Stimulated activated naive CD8-positive, alpha-beta T cell treated with anti-CD3 and anti-CD28 coated beads, Interleukin-15, amount 100 ng/mL, for 72 hours (primary cell): ENCODE data around the gene SLC25A30.

ENCODE experiments used
- ATAC-seq: fragments of 150-1000 bp; cut with Tn5 transposase; 2 replicates; pipeline ENCODE4 v1.10.0; 2021; ENCODE audit warnings: mild to moderate bottlenecking, moderate library complexity
- DNase-seq, 2 donors: peaks; one replicate each; pipeline ENCODE4 v3.0.0; 2021 to 2022
- H3K27ac Mint-ChIP-seq, 2 donors: one replicate each; pipeline ENCODE4 v1.8.0; 2022; ENCODE audit warnings: mild to moderate bottlenecking in 2 of 2, mixed read lengths in 2 of 2, moderate library complexity in 2 of 2
- H3K27me3 Mint-ChIP-seq: one replicate; pipeline ENCODE4 v1.8.0; 2022; ENCODE audit warnings: mixed read lengths
- H3K4me1 Mint-ChIP-seq: one replicate; pipeline ENCODE4 v1.8.0; 2022; ENCODE audit warnings: mild to moderate bottlenecking, mixed read lengths
- H3K4me3 Mint-ChIP-seq, 2 donors: one replicate each; pipeline ENCODE4 v1.8.0; 2022; ENCODE audit warnings: mild to moderate bottlenecking in 2 of 2, mixed read lengths in 2 of 2, moderate library complexity in 1 of 2
- H3K9me3 Mint-ChIP-seq, 2 donors: one replicate each; pipeline ENCODE4 v1.8.0; 2022; ENCODE audit warnings: mixed read lengths in 2 of 2

SLC25A30 gene, protein sequence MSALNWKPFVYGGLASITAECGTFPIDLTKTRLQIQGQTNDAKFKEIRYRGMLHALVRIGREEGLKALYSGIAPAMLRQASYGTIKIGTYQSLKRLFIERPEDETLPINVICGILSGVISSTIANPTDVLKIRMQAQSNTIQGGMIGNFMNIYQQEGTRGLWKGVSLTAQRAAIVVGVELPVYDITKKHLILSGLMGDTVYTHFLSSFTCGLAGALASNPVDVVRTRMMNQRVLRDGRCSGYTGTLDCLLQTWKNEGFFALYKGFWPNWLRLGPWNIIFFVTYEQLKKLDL

DNA sequence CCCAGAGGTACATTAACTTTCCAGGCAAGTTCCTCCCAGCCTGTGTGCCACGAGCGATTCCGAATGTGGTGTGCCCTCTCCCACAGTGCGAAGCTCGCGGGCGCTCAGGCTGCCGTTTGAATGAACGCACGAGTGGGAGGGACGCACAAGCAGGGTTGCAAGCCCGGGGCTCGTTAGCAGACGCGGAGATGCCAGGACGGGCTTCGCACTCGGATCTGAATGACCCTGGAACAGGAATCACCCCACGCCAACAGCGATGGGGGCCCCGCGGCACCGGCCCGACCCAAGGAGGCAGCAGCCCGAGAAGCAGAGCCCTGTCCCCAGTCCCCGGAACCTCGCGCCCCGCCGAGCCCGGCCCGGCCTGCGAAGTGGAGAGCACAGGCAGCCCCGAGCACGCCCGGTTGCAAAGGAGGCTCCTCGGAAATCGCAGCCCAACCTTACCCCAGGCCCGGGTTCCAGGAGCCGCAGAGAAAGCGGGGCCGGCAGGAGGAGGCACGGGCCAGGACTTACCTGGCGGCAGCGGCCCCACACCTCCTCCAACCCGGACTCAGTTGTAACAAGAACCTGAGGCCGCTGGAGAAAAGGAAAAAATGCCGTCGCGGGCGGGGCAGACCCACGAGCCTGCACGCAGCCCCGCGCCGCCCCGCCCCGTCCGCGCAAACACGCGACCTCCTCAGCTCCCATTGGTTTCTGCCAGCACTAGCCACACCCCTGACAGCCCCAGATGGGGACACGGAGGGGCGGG, at the start of gene SLC25A30:
Gene SLC25A30 (minus strand): TSS at position 584 of the 745 bp plus-strand sequence. CDS start 6,948 bp downstream, outside the sequence.
- ATAC-seq (peak; percentile 94), DNase-seq (peak; percentile 88)
- H3K27me3 Mint-ChIP-seq: no peaks in the 10 kb centered on the region
- peaks cover 24% of the 10 kb centered on the region for H3K4me1 Mint-ChIP-seq
- peak within 1 kb of the TSS; percentile 88 to 93 for H3K4me3 Mint-ChIP-seq
- H3K9me3 Mint-ChIP-seq: no peaks in the 10 kb centered on the region
- H3K27ac Mint-ChIP-seq: peak within 1 kb of the TSS; percentile 97 to 99

- H3K4me1 Mint-ChIP-seq: peaks cover 63% of the 10 kb centered on the region
- H3K27ac Mint-ChIP-seq: no peak overlapping the region
- no peaks in the 10 kb centered on the region for H3K9me3 Mint-ChIP-seq
- no peaks in the 10 kb centered on the region for H3K27me3 Mint-ChIP-seq
- DNase-seq: no peak
- peak overlapping the region; percentile 89 to 95 for H3K4me3 Mint-ChIP-seq
- ATAC-seq: no peak
Measured at GRCh38 chr13:45466359-45466758, 48.2 kb upstream of the SLC25A30 start.

DNA sequence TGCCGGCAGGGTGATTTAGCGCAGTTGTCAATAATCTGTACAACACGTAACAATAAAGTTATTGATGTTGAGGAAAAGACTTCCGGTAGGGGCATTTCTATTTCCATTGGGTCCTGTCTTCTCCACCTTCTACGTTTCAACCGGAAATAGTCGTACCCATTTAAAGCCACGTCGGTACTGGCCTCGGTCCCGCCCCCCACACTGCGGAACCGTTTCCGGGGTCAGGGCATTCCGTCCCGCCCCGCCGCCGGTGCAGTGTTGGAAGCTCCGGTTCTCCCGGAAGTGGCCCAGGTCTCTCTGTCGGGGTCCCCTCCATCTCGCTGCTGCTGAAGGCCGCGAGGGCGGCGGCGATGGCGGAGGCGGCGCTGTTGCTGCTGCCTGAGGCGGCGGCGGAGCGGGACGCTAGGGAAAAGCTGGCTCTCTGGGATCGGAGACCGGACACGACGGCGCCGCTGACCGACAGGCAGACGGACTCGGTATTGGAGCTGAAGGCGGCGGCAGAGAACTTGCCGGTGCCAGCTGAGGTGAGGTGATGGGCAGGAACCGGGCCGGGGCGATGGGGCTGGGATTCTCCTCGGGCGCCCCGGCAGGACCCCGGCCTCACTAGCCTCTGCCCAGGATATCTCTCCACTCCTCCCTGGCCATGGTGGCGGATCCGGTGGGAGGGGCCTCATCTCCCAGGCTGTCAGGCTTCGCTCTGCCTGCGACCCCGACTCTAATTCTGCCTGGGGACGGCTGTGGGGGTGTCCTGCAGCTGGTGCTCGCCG, 46.7 kb upstream of the SLC25A30 start, which contains the start of gene COG3:
Gene COG3 (plus strand): TSS at position 253 of the 767 bp plus-strand sequence. CDS start 98 bp downstream, at position 351.
- Mint-ChIP-seq H3K4me1 (peaks cover 50% of the 10 kb centered on the region), H3K4me3 (peak within 1 kb of the TSS; percentile 89 to 95), H3K9me3 (no peaks in the 10 kb centered on the region), H3K27me3 (no peaks in the 10 kb centered on the region), H3K27ac (peak within 1 kb of the TSS; percentile 96 to 99)
- DNase-seq (peak; percentile 91 to 95), ATAC-seq (peak; percentile 98)

DNA sequence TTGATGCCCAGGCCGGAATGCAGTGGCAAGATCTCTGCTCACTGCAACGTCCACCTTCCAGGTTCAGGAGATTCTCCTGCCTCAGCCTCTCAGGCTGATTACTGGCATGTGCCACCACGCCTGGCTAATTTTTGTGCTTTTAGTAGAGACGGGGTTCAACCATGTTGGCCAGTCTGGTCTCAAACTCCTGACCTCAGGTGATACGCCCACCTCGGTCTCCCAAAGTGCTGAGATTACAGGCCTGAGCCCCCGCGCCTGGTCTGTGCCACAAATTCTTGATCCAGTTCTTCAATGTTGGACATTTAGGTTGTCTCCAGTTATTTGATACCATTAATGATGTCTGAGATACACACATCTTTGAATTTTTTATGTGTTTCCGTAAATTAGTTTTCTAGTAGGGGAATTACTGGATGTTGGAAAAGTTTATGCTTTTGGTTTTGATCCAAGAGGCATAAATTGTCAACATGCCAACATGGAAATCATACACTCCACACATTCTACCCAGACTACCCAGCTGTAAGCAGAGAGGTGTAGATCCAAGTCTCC, 46.0 kb upstream of the SLC25A30 start:
- H3K4me3 Mint-ChIP-seq: peak overlapping the region; percentile 89 to 95
- H3K27me3 Mint-ChIP-seq: no peaks in the 10 kb centered on the region
- peaks cover 3 to 4% of the 10 kb centered on the region in 2 donors for H3K9me3 Mint-ChIP-seq
- DNase-seq (no peak), ATAC-seq (no peak)
- H3K4me1 Mint-ChIP-seq: peaks cover 43% of the 10 kb centered on the region
- H3K27ac Mint-ChIP-seq: peak overlapping the region; percentile 96 to 99

DNA sequence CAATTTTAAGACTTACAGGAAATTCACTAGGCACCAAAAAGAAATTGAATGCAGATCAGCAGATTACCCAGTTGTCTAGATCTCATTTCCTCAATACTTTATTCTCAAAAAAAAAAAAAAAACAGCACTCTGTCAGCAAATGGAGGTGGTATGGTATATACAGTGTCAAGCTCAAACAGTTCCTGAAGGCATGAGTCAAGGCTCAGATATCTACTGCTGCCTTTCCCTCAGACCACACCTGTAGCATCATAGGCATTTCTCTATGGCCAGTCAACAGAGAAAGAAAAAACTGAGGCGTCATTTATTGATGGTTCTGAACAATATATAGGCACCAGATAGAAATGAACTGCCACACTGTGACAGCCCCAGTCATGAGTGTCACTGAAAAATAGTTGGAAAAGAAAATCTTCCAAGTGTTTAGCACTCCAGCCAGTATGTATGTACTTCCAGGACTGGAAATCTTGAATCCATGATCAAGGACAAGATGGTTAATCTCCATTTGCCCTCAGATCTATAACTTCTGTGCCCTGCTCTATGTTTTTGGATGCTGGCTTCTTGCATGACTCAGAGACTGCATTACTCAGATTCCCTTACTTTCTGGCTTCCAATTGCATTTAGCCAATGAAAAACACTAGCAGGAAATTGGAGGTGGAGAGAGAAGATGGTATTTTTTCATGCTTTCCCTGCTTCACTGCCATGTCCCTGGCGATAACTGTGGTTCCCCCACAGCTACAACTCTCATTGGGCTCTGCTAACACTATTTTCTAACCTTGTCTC, 38.2 kb upstream of the SLC25A30 start:
- ATAC-seq (no peak), DNase-seq (no peak)
- Mint-ChIP-seq H3K27ac (no peak overlapping the region), H3K27me3 (no peaks in the 10 kb centered on the region), H3K4me1 (no peaks in the 10 kb centered on the region), H3K4me3 (no peak overlapping the region), H3K9me3 (peaks cover 18 to 25% of the 10 kb centered on the region in 2 donors)

DNA sequence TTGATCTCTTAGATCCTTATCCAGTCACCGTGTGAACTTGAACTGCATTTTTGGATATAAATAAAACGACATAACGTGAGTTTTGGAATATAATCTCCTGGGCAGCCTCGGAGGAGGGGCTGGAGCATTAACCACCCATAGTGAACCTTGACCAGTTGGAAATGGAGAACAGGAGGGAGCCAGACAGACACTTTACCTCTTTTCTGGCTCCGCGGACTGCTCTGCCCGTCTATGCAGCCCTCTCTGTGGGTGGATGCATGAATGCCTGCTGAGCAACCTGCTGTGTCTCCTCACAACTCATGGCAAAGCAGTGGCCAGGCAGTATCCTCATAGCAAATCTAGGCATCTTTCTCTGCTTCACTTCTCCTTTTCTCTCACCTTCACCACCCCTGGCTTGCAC, 36.0 kb upstream of the SLC25A30 start:
- no peak overlapping the region for H3K27ac Mint-ChIP-seq
- no peaks in the 10 kb centered on the region for H3K4me1 Mint-ChIP-seq
- H3K4me3 Mint-ChIP-seq: no peak overlapping the region
- no peaks in the 10 kb centered on the region for H3K27me3 Mint-ChIP-seq
- ATAC-seq (no peak), DNase-seq (no peak)
- peaks cover 14 to 23% of the 10 kb centered on the region in 2 donors for H3K9me3 Mint-ChIP-seq

DNA sequence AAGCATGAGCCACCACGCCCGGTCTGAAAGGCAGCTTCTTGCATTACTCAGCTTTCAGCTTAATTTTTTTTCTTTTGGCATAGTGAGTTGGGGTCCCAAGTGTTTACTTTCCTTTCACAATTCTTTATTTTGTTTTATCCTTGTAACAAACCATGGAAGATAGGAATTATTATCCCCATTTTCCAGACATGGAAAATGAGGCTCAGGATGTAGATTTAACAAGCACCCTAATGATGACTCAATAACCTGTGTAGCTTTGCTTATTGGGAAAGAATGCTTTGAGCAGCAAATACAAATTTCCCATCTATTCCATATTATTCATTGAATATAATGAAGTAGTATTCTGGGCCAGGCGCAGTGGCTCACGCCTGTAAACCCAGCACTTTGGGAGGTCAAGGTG, 33.1 kb upstream of the SLC25A30 start:
- Mint-ChIP-seq H3K27ac (no peak overlapping the region), H3K27me3 (no peaks in the 10 kb centered on the region), H3K4me1 (no peaks in the 10 kb centered on the region), H3K9me3 (peaks cover 0 to 5% of the 10 kb centered on the region in 2 donors), H3K4me3 (no peak overlapping the region)
- ATAC-seq: no peak
- DNase-seq: no peak

- Mint-ChIP-seq H3K27ac (no peak overlapping the region), H3K27me3 (no peaks in the 10 kb centered on the region), H3K4me3 (no peak overlapping the region), H3K4me1 (no peaks in the 10 kb centered on the region), H3K9me3 (no peaks in the 10 kb centered on the region)
- ATAC-seq (no peak), DNase-seq (no peak)
Measured at GRCh38 chr13:45448965-45449559, 30.9 kb upstream of the SLC25A30 start.

GRCh38 chr13:45447050-45447661, 29.0 kb upstream of the SLC25A30 start:
- Mint-ChIP-seq H3K27ac (no peak overlapping the region), H3K4me1 (peaks cover 2% of the 10 kb centered on the region), H3K9me3 (peaks cover 0 to 5% of the 10 kb centered on the region in 2 donors), H3K4me3 (no peak overlapping the region), H3K27me3 (peaks cover 8% of the 10 kb centered on the region)
- DNase-seq (no peak), ATAC-seq (no peak)

DNA sequence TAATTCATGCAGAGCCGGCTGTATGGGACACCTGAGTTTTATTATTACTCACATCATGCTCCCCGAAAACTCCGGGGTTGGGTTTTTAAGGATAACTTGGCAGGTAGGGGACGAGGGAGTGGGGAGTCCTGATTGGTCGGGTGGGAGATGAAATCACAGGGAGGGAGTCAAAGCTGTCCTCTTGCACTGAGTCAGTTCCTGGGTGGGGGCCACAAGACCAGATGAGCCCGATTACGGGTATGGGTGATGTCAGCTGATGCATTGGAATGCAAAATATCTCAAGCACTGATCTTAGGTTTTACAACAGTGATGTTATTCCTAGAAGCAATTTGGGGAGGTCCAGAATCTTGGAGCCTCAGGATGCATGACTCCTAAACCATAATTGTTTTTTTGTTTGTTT, 28.0 kb upstream of the SLC25A30 start:
- peaks cover 12% of the 10 kb centered on the region for H3K4me1 Mint-ChIP-seq
- no peak for ATAC-seq
- no peak overlapping the region for H3K4me3 Mint-ChIP-seq
- peaks cover 0 to 5% of the 10 kb centered on the region in 2 donors for H3K9me3 Mint-ChIP-seq
- no peak overlapping the region for H3K27ac Mint-ChIP-seq
- no peak for DNase-seq
- H3K27me3 Mint-ChIP-seq: peaks cover 8% of the 10 kb centered on the region

DNA sequence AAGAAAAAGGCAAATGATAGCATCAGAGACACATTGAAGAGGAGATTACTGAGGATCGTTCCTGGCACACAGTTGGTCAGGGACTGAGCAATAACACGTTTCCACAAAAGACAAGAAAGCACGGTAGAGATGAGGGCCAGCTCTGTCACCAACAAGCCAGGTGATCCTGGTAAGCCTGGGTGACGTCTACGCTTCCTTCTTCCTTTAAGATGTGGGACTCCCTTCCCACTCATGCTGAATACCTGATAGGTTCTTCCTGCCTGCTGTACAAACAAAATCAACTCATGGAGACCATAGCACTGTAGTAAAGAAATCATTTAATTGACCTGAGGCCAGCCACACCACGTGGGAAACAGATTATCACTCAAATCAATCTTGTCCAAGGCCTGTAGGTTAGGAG, 26.9 kb upstream of the SLC25A30 start:
- Mint-ChIP-seq H3K9me3 (peaks cover 0 to 5% of the 10 kb centered on the region in 2 donors), H3K4me3 (no peak overlapping the region), H3K27me3 (peaks cover 8% of the 10 kb centered on the region), H3K4me1 (peaks cover 16% of the 10 kb centered on the region), H3K27ac (no peak overlapping the region)
- ATAC-seq: no peak
- DNase-seq: no peak

DNA sequence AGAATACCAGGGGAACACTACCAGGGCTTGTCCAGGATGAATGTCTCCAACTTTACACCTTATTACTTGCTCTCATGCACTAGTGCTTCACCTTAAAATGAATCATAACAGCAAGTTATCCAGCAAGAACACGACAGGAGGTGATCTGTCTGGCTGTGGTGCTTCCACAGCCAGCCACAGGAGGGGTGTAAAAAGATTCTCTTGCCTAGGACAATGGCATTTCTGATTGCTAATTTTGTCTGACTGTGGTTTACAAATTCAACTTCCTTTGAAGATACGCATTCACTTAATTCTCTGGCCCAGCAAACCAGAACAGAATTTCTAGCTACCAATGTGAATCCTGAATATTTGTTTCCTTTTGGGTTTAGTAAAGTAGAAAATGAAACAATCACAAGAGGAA, 23.5 kb upstream of the SLC25A30 start:
- H3K9me3 Mint-ChIP-seq: peaks cover 0 to 5% of the 10 kb centered on the region in 2 donors
- DNase-seq: no peak
- ATAC-seq: peak; percentile 91
- H3K27me3 Mint-ChIP-seq: peaks cover 8% of the 10 kb centered on the region
- H3K27ac Mint-ChIP-seq: peak overlapping the region in 1 of 2 donors; percentile 44
- H3K4me3 Mint-ChIP-seq: peak overlapping the region in 1 of 2 donors; percentile 25
- peaks cover 16% of the 10 kb centered on the region for H3K4me1 Mint-ChIP-seq

DNA sequence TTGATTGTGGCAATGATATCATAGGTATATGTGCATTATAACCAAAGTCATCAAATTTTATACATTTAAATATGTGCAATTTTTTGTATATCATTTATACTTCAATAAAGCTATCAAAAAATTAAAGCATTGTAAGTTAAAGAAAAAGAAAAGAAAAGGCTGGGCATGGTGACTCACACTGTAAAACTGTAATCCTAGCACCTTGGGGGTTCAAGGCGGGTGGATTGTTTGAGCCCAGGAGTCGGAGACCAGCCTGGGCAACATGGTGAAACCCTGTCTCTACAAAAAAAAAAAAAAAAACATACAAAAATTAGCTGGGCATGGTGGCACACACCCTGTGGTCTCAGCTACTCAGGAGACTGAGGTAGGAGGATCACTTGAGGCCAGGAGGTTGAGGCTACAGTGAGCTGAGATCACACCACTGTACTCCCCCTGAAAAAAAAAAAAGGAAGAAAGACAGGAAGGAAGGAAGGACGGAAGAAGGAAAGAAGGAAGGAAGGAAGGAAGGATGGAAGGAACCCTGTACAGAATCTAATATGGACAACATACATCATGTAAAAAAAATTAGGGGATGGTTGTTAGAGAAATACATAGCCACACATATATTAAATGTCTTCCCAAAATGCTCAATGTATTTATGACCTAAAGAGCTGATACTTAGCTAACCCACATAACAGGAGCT, 21.7 kb upstream of the SLC25A30 start:
- Mint-ChIP-seq H3K4me3 (no peak overlapping the region), H3K9me3 (peaks cover 0 to 5% of the 10 kb centered on the region in 2 donors), H3K4me1 (peaks cover 16% of the 10 kb centered on the region), H3K27ac (no peak overlapping the region), H3K27me3 (peaks cover 8% of the 10 kb centered on the region)
- ATAC-seq (no peak), DNase-seq (no peak)
